Progenitor cell of endocrine pancreas (in vitro differentiated cells): ENCODE results near the gene COL6A3. TPM values are rescaled to one million over a fixed set of nuclear protein-coding genes. Genes with fewer than 3 reads are reported as not detected.

Source experiments
- DNase-seq: peaks from one replicate; pipeline ENCODE4 v3.0.0; 2021; ENCODE audit warnings: low spot score; ENCODE audit not compliant: unreplicated experiment
- H3K27ac Mint-ChIP-seq: 2 replicates; pipeline ENCODE4 v1.8.0; 2021; ENCODE audit warnings: mild to moderate bottlenecking, moderate library complexity, mixed read lengths
- H3K27me3 Mint-ChIP-seq: 2 replicates; pipeline ENCODE4 v1.8.0; 2021; ENCODE audit warnings: mixed read lengths
- H3K36me3 Mint-ChIP-seq: 2 replicates; pipeline ENCODE4 v1.8.0; 2022; ENCODE audit warnings: mixed read lengths; ENCODE audit not compliant: insufficient read depth
- H3K4me1 Mint-ChIP-seq: 2 replicates; pipeline ENCODE4 v1.8.0; 2021; ENCODE audit warnings: low read depth, mixed read lengths
- H3K4me3 Mint-ChIP-seq: 2 replicates; pipeline ENCODE4 v1.8.0; 2021; ENCODE audit warnings: low read depth, mild to moderate bottlenecking, moderate library complexity, mixed read lengths
- H3K9me3 Mint-ChIP-seq: 2 replicates; pipeline ENCODE4 v1.8.0; 2021; ENCODE audit warnings: low read depth, mixed read lengths
- CTCF ChIP-seq: fragments of 200-600 bp; sonication (generic); IDR thresholded peaks from one replicate; pipeline ENCODE4 v1.5.0; 2021; ENCODE audit warnings: antibody characterized with exemption, mild to moderate bottlenecking; ENCODE audit not compliant: unreplicated experiment
- total RNA-seq: library from RNA; stranded (reverse); gene quantifications from 2 replicates; pipeline ENCODE4 v1.2.1, GENCODE V29; 2021

The COL6A3 gene
- total RNA-seq, 1 donor from 2014 or later = 1.0 TPM

DNA sequence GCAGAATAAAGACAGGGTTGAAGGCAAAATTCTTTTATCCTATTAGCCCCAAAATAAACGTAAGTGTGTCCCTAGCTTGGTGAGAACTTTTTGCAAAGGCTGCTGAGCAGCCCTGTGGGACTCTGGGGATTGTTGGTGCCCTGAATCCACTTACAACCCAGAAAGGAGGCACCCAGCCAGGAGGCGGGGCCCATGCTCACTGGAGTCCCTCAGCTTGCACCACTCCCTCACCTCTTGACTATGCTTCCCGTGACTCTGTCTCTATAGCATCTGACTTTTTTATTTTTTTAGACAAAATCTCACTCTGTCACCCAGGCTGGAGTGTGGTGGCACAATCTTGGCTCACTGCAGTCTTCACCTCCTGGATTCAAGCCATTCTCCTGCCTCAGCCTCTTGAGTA lies 15.8 kb upstream of the COL6A3 start:
- H3K36me3 Mint-ChIP-seq = no peaks in the 10 kb centered on the region
- TF ChIP-seq CTCF = no peak
- no peaks in the 10 kb centered on the region for H3K4me1 Mint-ChIP-seq
- H3K4me3 Mint-ChIP-seq = no peak overlapping the region
- no peak for DNase-seq
- peaks cover 35% of the 10 kb centered on the region for H3K27me3 Mint-ChIP-seq
- H3K27ac Mint-ChIP-seq = no peak overlapping the region
- H3K9me3 Mint-ChIP-seq = no peaks in the 10 kb centered on the region

DNA sequence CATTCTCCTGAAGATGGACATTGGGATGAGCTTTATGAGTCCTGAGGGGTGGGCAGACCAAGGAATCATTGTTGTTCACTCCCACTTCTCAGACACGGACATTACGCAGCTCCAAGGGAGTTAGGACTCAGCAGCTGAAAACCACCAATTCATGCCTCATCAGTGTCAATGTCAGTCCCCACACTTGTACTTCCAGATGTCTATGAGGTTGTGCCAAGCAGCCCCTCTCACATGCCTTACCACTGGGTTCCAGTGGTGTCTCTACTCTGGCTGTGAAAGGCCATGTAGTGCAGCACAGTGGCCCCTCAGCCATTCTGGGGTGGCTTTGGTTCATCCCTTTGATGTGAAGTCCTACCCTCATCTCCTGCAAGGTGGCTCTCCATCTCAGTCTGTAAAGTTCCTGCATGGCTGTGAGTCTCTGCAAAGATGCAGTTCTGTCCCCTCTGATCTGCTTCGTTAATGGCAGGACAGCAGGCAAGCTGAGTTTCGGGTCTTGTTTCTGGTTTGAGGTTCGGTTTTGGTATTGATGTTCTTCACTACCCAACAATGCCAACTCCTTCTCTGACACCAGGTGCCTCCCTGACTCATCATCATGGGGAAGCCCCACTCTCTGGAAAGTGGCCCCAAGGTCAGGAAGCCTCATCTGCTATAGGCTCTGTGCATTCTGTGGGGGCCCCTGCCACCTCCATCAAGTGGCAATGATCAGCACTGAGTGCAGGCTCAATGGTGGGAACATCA lies 14.0 kb upstream of the COL6A3 start:
- H3K4me1 Mint-ChIP-seq = no peaks in the 10 kb centered on the region
- no peaks in the 10 kb centered on the region for H3K36me3 Mint-ChIP-seq
- no peak for DNase-seq
- H3K27ac Mint-ChIP-seq = no peak overlapping the region
- no peaks in the 10 kb centered on the region for H3K9me3 Mint-ChIP-seq
- TF ChIP-seq CTCF = no peak
- no peak overlapping the region for H3K4me3 Mint-ChIP-seq
- peaks cover 44% of the 10 kb centered on the region for H3K27me3 Mint-ChIP-seq

DNA sequence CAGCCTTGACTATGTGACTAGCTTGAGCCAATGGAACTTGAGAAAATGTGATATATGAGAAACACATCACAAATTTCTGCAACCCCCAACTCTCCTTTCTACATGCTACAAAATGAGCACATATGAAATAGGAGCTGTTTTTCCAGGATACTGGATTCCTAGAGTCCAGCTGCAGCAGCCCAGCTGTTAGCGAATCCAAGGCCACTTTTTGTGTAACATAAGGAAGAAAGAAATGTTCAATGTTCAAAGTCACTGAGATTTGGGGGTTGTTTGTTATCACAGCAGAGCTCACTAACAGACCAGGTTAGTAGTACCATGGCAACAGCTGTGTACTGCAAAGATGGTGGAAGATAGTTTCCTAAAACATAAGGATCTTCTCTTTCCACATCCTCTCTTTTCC lies 12.6 kb upstream of the COL6A3 start:
- TF ChIP-seq CTCF = no peak
- peaks cover 41% of the 10 kb centered on the region for H3K27me3 Mint-ChIP-seq
- H3K27ac Mint-ChIP-seq = no peak overlapping the region

GRCh38 chr2:237425320-237425719 lies 11.4 kb upstream of the COL6A3 start:
- Mint-ChIP-seq H3K27me3 (peaks cover 49% of the 10 kb centered on the region), H3K27ac (no peak overlapping the region), H3K4me1 (no peaks in the 10 kb centered on the region), H3K36me3 (no peaks in the 10 kb centered on the region), H3K4me3 (no peak overlapping the region), H3K9me3 (no peaks in the 10 kb centered on the region)
- DNase-seq = no peak
- no peak for TF ChIP-seq CTCF

More for the DNA sequence above, 12.6 kb upstream of the COL6A3 start:
- Mint-ChIP-seq H3K9me3 (no peaks in the 10 kb centered on the region), H3K4me3 (no peak overlapping the region), H3K4me1 (no peaks in the 10 kb centered on the region), H3K36me3 (no peaks in the 10 kb centered on the region)
- no peak for DNase-seq

- Mint-ChIP-seq H3K27me3 (peaks cover 57% of the 10 kb centered on the region), H3K4me1 (no peaks in the 10 kb centered on the region), H3K27ac (no peak overlapping the region), H3K36me3 (no peaks in the 10 kb centered on the region), H3K4me3 (no peak overlapping the region), H3K9me3 (no peaks in the 10 kb centered on the region)
- no peak for DNase-seq
- no peak for TF ChIP-seq CTCF
Observed at GRCh38 chr2:237424544-237424943, 10.6 kb upstream of the COL6A3 start.
